GOT3 (cell line): Measurements from ENCODE around the gene ATP6V0C.
A peak's percentile ranks its signal among the peaks of the same experiment; 100 is the strongest.
"Not testable (repeated sequence)": the region's sequence is repeated elsewhere in the genome, so short reads cannot be mapped to it uniquely, and the experiment has no call there.

ENCODE experiments used
- DNase-seq: peaks from one replicate; lab custom pipeline; 2025; ENCODE audit warnings: mixed read lengths; lab: John Stamatoyannopoulos, UW

Gene ATP6V0C

GRCh38 chr16:2529961-2530628 lies 16.3 kb downstream of the ATP6V0C start:
- no peak for DNase-seq

- no peak for DNase-seq
These were observed 17.0 kb downstream of the ATP6V0C start for GRCh38 chr16:2530629-2531318.

GRCh38 chr16:2531371-2531695 lies 17.6 kb downstream of the ATP6V0C start, which contains the start of gene CEMP1:
TSS of gene CEMP1 (minus strand) at chr16:2531408. CDS start at chr16:2531073, 335 bp downstream.
- DNase-seq, result no peak

- DNase-seq, result peak; percentile 90
These were observed 18.1 kb downstream of the ATP6V0C start for GRCh38 chr16:2531696-2532493.

GRCh38 chr16:2532494-2533141 lies 18.9 kb downstream of the ATP6V0C start:
- no peak for DNase-seq

GRCh38 chr16:2533142-2533755 lies 19.5 kb downstream of the ATP6V0C start:
- DNase-seq, result not testable (repeated sequence)

- DNase-seq, result no peak
These were observed 20.2 kb downstream of the ATP6V0C start for GRCh38 chr16:2533912-2534311.

GRCh38 chr16:2534335-2534734 lies 20.6 kb downstream of the ATP6V0C start:
- DNase-seq, result not testable (repeated sequence)

- no peak for DNase-seq
These were observed 21.9 kb downstream of the ATP6V0C start for GRCh38 chr16:2535625-2536013.

- peak; percentile 80 for DNase-seq
These were observed 24.0 kb downstream of the ATP6V0C start, which contains the start of gene PDPK1 for GRCh38 chr16:2537451-2538379. TSS of gene PDPK1 (plus strand) at chr16:2538021. CDS start at chr16:2538113, 92 bp downstream.

GRCh38 chr16:2539192-2539844 lies 25.6 kb downstream of the ATP6V0C start:
- DNase-seq, result not testable (repeated sequence)

- not testable (repeated sequence) for DNase-seq
These were observed 26.2 kb downstream of the ATP6V0C start for GRCh38 chr16:2539845-2540458.

GRCh38 chr16:2540912-2541311 lies 27.2 kb downstream of the ATP6V0C start:
- not testable (repeated sequence) for DNase-seq

- DNase-seq, result not testable (repeated sequence)
These were observed 27.7 kb downstream of the ATP6V0C start for GRCh38 chr16:2541409-2541808.

GRCh38 chr16:2543771-2544170 lies 30.0 kb downstream of the ATP6V0C start:
- DNase-seq, result not testable (repeated sequence)

GRCh38 chr16:2550283-2550878 lies 36.6 kb downstream of the ATP6V0C start:
- not testable (repeated sequence) for DNase-seq

GRCh38 chr16:2551420-2551889 lies 37.7 kb downstream of the ATP6V0C start:
- DNase-seq, result not testable (repeated sequence)

GRCh38 chr16:2554709-2555425 lies 41.1 kb downstream of the ATP6V0C start:
- DNase-seq, result not testable (repeated sequence)
